Thymus (tissue), 11 donors: ENCODE data around the gene ABCG4. TPM values are rescaled to one million over a fixed set of nuclear protein-coding genes. Genes with fewer than 3 reads are reported as not detected.
A peak's percentile ranks its signal among the peaks of the same experiment; 100 is the strongest.

Experiments used
- DNase-seq, 9 donors: peaks; one replicate each; pipeline ENCODE4 v3.0.0-alpha.2; 2013; ENCODE audit warnings: low spot score in 9 of 9, low read depth in 6 of 9, missing footprints in 1 of 9
- H3K27ac ChIP-seq, 2 donors: one replicate each; pipeline ENCODE4 v1.5.1; 2013; ENCODE audit warnings: control low read depth in 1 of 2, low read depth in 1 of 2, low read length in 1 of 2, mild to moderate bottlenecking in 1 of 2, moderate library complexity in 1 of 2
- H3K27me3 ChIP-seq, 2 donors: one replicate each; pipeline ENCODE4 v1.5.1; 2013; ENCODE audit warnings: low read length in 1 of 2; ENCODE audit not compliant: control insufficient read depth in 2 of 2, insufficient read depth in 1 of 2
- H3K36me3 ChIP-seq, 2 donors: one replicate each; pipeline ENCODE4 v1.5.1; 2013; ENCODE audit warnings: low read length in 1 of 2, mild to moderate bottlenecking in 1 of 2, moderate library complexity in 1 of 2; ENCODE audit not compliant: control insufficient read depth in 2 of 2, insufficient read depth in 2 of 2
- H3K4me1 ChIP-seq, 2 donors: one replicate each; pipeline ENCODE4 v1.5.1; 2013; ENCODE audit warnings: low read length in 2 of 2; ENCODE audit not compliant: control insufficient read depth in 2 of 2, insufficient read depth in 2 of 2
- H3K4me3 ChIP-seq, 2 donors: one replicate each; pipeline ENCODE4 v1.5.1; 2013; ENCODE audit warnings: low read length in 2 of 2, control low read depth in 1 of 2, mild to moderate bottlenecking in 1 of 2
- H3K9me3 ChIP-seq, 2 donors: one replicate each; pipeline ENCODE4 v1.5.1; 2013; ENCODE audit warnings: low read length in 1 of 2, mild to moderate bottlenecking in 1 of 2; ENCODE audit not compliant: control insufficient read depth in 2 of 2, insufficient read depth in 1 of 2
- WGBS: extraction: QIAGEN DNeasy Blood & Tissue Kit; methylation state at CpG from one replicate; pipeline ENCODE4 v1.1.7; 2013; 5-methylcytosine and 5-hydroxymethylcytosine counted together
- polyA plus RNA-seq: library from polyadenylated mRNA; stranded (reverse); fragments of 200-250 nt; gene quantifications from one replicate; pipeline ENCODE4 v1.2.3, GENCODE V29; 2013
- total RNA-seq: library from RNA; stranded (reverse); fragments of 120-200 nt; gene quantifications from one replicate; pipeline ENCODE4 v1.2.4, GENCODE V29; 2013
- donor health status: healthy.

Gene ABCG4
- total and polyA plus RNA-seq, 2 donors = 0.28 to 2.8 TPM

- Histone ChIP-seq H3K36me3 (peaks cover 16 to 19% of the 10 kb centered on the region in 2 donors), H3K4me1 (peaks cover 21 to 42% of the 10 kb centered on the region in 2 donors), H3K9me3 (no peaks in the 10 kb centered on the region), H3K27me3 (no peaks in the 10 kb centered on the region), H3K27ac (peak within 1 kb of the TSS; percentile 83 to 84), H3K4me3 (peak within 1 kb of the TSS; percentile 71 to 89)
- peak in 8 of 9 donors; percentile 65 to 95 (median 84) for DNase-seq
- WGBS = 3% methylated on average over 49 of the region's 49 CpGs
These were observed 42.0 kb upstream of the ABCG4 start, which contains the start of gene C2CD2L for GRCh38 chr11:119106564-119107537. C2CD2L (plus strand) TSS chr11:119107344; CDS start chr11:119107742, 398 bp downstream.

- peaks cover 21 to 38% of the 10 kb centered on the region in 2 donors for H3K4me1 ChIP-seq
- WGBS = under 1% methylated on average over 65 of the region's 65 CpGs
- peaks cover 23 to 26% of the 10 kb centered on the region in 2 donors for H3K36me3 ChIP-seq
- no peaks in the 10 kb centered on the region for H3K9me3 ChIP-seq
- peak overlapping the region; percentile 71 to 89 for H3K4me3 ChIP-seq
- DNase-seq = peak in 1 of 9 donors; percentile 43
- peak overlapping the region; percentile 59 to 71 for H3K27ac ChIP-seq
- H3K27me3 ChIP-seq = no peaks in the 10 kb centered on the region
These were observed 41.2 kb upstream of the ABCG4 start for GRCh38 chr11:119107538-119108145.

- peaks cover 30 to 33% of the 10 kb centered on the region in 2 donors for H3K36me3 ChIP-seq
These were observed 40.6 kb upstream of the ABCG4 start for GRCh38 chr11:119108146-119108856.

GRCh38 chr11:119108857-119109221 is 40.0 kb upstream of the ABCG4 start:
- Histone ChIP-seq H3K36me3 (peaks cover 35 to 38% of the 10 kb centered on the region in 2 donors), H3K4me3 (peak overlapping the region; percentile 71 to 89), H3K27ac (no peak overlapping the region), H3K9me3 (no peaks in the 10 kb centered on the region), H3K27me3 (no peaks in the 10 kb centered on the region), H3K4me1 (peaks cover 21 to 31% of the 10 kb centered on the region in 2 donors)
- WGBS = 98% methylated on average over 2 of the region's 2 CpGs
- DNase-seq = no peak

More at GRCh38 chr11:119108146-119108856, 40.6 kb upstream of the ABCG4 start:
- H3K27me3 ChIP-seq = no peaks in the 10 kb centered on the region
- 21% methylated on average over 8 of the region's 8 CpGs for WGBS
- H3K27ac ChIP-seq = peak overlapping the region; percentile 46 to 59
- H3K9me3 ChIP-seq = no peaks in the 10 kb centered on the region
- H3K4me3 ChIP-seq = peak overlapping the region; percentile 71 to 89
- peaks cover 21 to 31% of the 10 kb centered on the region in 2 donors for H3K4me1 ChIP-seq
- DNase-seq = peak in 3 of 9 donors; percentile 43 to 65 (median 50)

GRCh38 chr11:119109843-119110242 is 39.0 kb upstream of the ABCG4 start:
- peaks cover 24 to 39% of the 10 kb centered on the region in 2 donors for H3K4me1 ChIP-seq
- no peak overlapping the region for H3K4me3 ChIP-seq
- no peaks in the 10 kb centered on the region for H3K27me3 ChIP-seq
- H3K9me3 ChIP-seq = no peaks in the 10 kb centered on the region
- H3K27ac ChIP-seq = no peak overlapping the region
- H3K36me3 ChIP-seq = peaks cover 41 to 45% of the 10 kb centered on the region in 2 donors
- DNase-seq = no peak
- 96% methylated on average over 3 of the region's 3 CpGs for WGBS

- peaks cover 41 to 45% of the 10 kb centered on the region in 2 donors for H3K36me3 ChIP-seq
- no peaks in the 10 kb centered on the region for H3K27me3 ChIP-seq
- 96% methylated on average over 10 of the region's 10 CpGs for WGBS
- no peak for DNase-seq
- H3K4me1 ChIP-seq = peaks cover 27 to 45% of the 10 kb centered on the region in 2 donors
- H3K9me3 ChIP-seq = no peaks in the 10 kb centered on the region
- H3K4me3 ChIP-seq = no peak overlapping the region
- H3K27ac ChIP-seq = no peak overlapping the region
These were observed 38.4 kb upstream of the ABCG4 start for GRCh38 chr11:119110439-119110838.

- Histone ChIP-seq H3K4me1 (peaks cover 31 to 49% of the 10 kb centered on the region in 2 donors), H3K27ac (no peak overlapping the region), H3K36me3 (peaks cover 47 to 51% of the 10 kb centered on the region in 2 donors), H3K9me3 (no peaks in the 10 kb centered on the region), H3K27me3 (no peaks in the 10 kb centered on the region), H3K4me3 (no peak overlapping the region)
- DNase-seq = no peak
- 97% methylated on average over 11 of the region's 11 CpGs for WGBS
These were observed 37.4 kb upstream of the ABCG4 start for GRCh38 chr11:119111361-119111925.

- DNase-seq = no peak
- peaks cover 57 to 61% of the 10 kb centered on the region in 2 donors for H3K36me3 ChIP-seq
- WGBS = 99% methylated on average over 12 of the region's 12 CpGs
These were observed 36.4 kb upstream of the ABCG4 start for GRCh38 chr11:119112314-119113020.

More at GRCh38 chr11:119112314-119113020, 36.4 kb upstream of the ABCG4 start:
- Histone ChIP-seq H3K27ac (no peak overlapping the region), H3K9me3 (no peaks in the 10 kb centered on the region), H3K4me3 (no peak overlapping the region), H3K27me3 (no peaks in the 10 kb centered on the region), H3K4me1 (peaks cover 26 to 43% of the 10 kb centered on the region in 2 donors)
